CD4-positive, alpha-beta T cell (primary cell): Measurements from ENCODE around the gene RALY. TPM values are rescaled to one million over a fixed set of nuclear protein-coding genes. Genes with fewer than 3 reads are reported as not detected.

ENCODE experiments used
- ATAC-seq: fragments of 200-7000 bp; cut with Tn5 transposase; one replicate; pipeline ENCODE4 v1.10.0; 2022; ENCODE audit warnings: mild to moderate bottlenecking; ENCODE audit not compliant: poor library complexity
- CTCF ChIA-PET: fragments of 350-600 bp; sonication (Branson Sonifier 250); formaldehyde crosslinking; loops from one replicate; lab custom pipeline; 2021; ENCODE audit warnings: antibody characterized with exemption, inconsistent platforms; lab: Charles Lee
- POLR2A ChIA-PET: fragments of 350-600 bp; sonication (Branson Sonifier 250); formaldehyde crosslinking; loops from one replicate; lab custom pipeline; 2021; ENCODE audit warnings: antibody characterized with exemption, inconsistent platforms; lab: Charles Lee
- DNase-seq, 14 experiments: peaks; one replicate each; pipeline ENCODE4 v3.0.0-alpha.2; 2013 to 2020; ENCODE audit warnings: mixed read lengths in 2 of 14
- H3K27ac ChIP-seq, 2 donors: one replicate each; pipeline versions ENCODE4 v1.5.1 to v1.7.0; 2013; ENCODE audit warnings: low read length in 2 of 2, low read depth in 1 of 2, mild to moderate bottlenecking in 1 of 2
- H3K27me3 ChIP-seq, 2 experiments: 1 replicate in 1 of 2; 2 replicates in 1 of 2; pipeline versions ENCODE4 v1.6.1 to v1.7.0; 2013; ENCODE audit warnings: low read length in 2 of 2, control low read depth in 1 of 2, mild to moderate bottlenecking in 1 of 2, moderate library complexity in 1 of 2; ENCODE audit not compliant: insufficient read depth in 2 of 2, control insufficient read depth in 1 of 2
- H3K36me3 ChIP-seq: one replicate; pipeline ENCODE4 v1.6.1; 2013; ENCODE audit warnings: low read length, control low read depth; ENCODE audit not compliant: insufficient read depth
- H3K4me1 ChIP-seq: one replicate; pipeline ENCODE4 v1.6.1; 2013; ENCODE audit warnings: low read length, control low read depth; ENCODE audit not compliant: insufficient read depth
- H3K4me3 ChIP-seq: one replicate; pipeline ENCODE4 v1.5.1; 2013; ENCODE audit warnings: mild to moderate bottlenecking, low read length, moderate library complexity
- H3K9me3 ChIP-seq, 2 experiments: 1 replicate in 1 of 2; 2 replicates in 1 of 2; pipeline versions ENCODE4 v1.6.1 to v1.7.0; 2013; ENCODE audit warnings: low read length in 2 of 2, mild to moderate bottlenecking in 2 of 2, control low read depth in 1 of 2, moderate library complexity in 1 of 2; ENCODE audit not compliant: control insufficient read depth in 1 of 2, insufficient read depth in 1 of 2
- H3K27ac Mint-ChIP-seq: one replicate; pipeline ENCODE4 v1.8.0; 2020; ENCODE audit warnings: mixed read lengths
- H3K27me3 Mint-ChIP-seq: one replicate; pipeline ENCODE4 v1.8.0; 2021; ENCODE audit warnings: mixed read lengths
- H3K36me3 Mint-ChIP-seq: one replicate; pipeline ENCODE4 v1.8.0; 2021; ENCODE audit warnings: low read depth, mixed read lengths
- H3K4me1 Mint-ChIP-seq: one replicate; pipeline ENCODE4 v1.8.0; 2021; ENCODE audit warnings: low read depth, mixed read lengths
- H3K4me3 Mint-ChIP-seq: one replicate; pipeline ENCODE4 v1.8.0; 2020; ENCODE audit warnings: mild to moderate bottlenecking, mixed read lengths
- H3K9me3 Mint-ChIP-seq: one replicate; pipeline ENCODE4 v1.8.0; 2020; ENCODE audit warnings: mixed read lengths
- intact Hi-C, 2 experiments: fragments of 100-400 bp; cut with DNase I in 1 of 2; cut with micrococcal nuclease in 1 of 2; formaldehyde crosslinking; loops; one replicate each; pipeline versions ENCODE4 v1.15.1 to v1.9.0; 2023 to 2025; cut with DNase I, micrococcal nuclease
- total RNA-seq, 174 experiments: library from RNA in 2 of 174; stranded (reverse) in 2 of 174; gene quantifications; one replicate each; pipeline ENCODE4 v1.2.3 and lab custom pipeline; 2021 to 2026
- TF ChIP-seq, protein P1 (sequence below): fragments of 200-600 bp; IDR thresholded peaks from one replicate; pipeline ENCODE4 v1.8.0; 2022; ENCODE audit warnings: antibody characterized with exemption, mild to moderate bottlenecking

Gene RALY
- total RNA-seq, 2 experiments from 2014 or later: 112 TPM

DNA sequence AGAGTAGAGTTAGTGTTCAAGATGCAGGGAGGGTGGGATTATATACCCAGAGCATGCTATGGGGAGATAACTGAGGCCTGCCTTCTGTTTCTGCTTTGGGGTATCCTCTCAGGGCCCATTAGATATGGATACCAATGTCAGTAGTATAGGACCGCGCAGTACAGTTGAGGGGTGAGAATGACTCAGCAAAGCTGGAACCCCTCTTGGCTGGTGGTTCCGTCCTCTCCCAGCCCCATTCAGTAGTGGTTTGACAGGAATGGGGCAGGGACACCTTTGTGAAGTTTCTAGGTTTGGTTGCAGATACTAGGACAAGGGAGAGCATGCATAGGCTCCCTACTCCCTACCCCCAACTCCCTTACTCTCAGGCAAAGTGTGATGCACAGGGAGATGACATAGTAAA is 70.6 kb downstream of the RALY start:
- Mint-ChIP-seq H3K27ac (peak overlapping the region; percentile 78), H3K4me3 (no peak overlapping the region), H3K27me3 (no peaks in the 10 kb centered on the region), H3K4me1 (peaks cover 81% of the 10 kb centered on the region), H3K36me3 (peaks cover 40% of the 10 kb centered on the region), H3K9me3 (no peaks in the 10 kb centered on the region)
- Histone ChIP-seq H3K9me3 (no peaks in the 10 kb centered on the region), H3K27ac (no peak overlapping the region), H3K27me3 (no peaks in the 10 kb centered on the region), H3K36me3 (peaks cover 37% of the 10 kb centered on the region), H3K4me3 (no peak overlapping the region), H3K4me1 (peaks cover 13% of the 10 kb centered on the region)
- intact Hi-C loops: no loop called here
- DNase-seq (no peak), ATAC-seq (no peak)
- TF ChIP-seq, protein P1, sequence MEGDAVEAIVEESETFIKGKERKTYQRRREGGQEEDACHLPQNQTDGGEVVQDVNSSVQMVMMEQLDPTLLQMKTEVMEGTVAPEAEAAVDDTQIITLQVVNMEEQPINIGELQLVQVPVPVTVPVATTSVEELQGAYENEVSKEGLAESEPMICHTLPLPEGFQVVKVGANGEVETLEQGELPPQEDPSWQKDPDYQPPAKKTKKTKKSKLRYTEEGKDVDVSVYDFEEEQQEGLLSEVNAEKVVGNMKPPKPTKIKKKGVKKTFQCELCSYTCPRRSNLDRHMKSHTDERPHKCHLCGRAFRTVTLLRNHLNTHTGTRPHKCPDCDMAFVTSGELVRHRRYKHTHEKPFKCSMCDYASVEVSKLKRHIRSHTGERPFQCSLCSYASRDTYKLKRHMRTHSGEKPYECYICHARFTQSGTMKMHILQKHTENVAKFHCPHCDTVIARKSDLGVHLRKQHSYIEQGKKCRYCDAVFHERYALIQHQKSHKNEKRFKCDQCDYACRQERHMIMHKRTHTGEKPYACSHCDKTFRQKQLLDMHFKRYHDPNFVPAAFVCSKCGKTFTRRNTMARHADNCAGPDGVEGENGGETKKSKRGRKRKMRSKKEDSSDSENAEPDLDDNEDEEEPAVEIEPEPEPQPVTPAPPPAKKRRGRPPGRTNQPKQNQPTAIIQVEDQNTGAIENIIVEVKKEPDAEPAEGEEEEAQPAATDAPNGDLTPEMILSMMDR: no peak
- CTCF ChIA-PET: no interaction called here
- POLR2A ChIA-PET: no interaction called here

DNA sequence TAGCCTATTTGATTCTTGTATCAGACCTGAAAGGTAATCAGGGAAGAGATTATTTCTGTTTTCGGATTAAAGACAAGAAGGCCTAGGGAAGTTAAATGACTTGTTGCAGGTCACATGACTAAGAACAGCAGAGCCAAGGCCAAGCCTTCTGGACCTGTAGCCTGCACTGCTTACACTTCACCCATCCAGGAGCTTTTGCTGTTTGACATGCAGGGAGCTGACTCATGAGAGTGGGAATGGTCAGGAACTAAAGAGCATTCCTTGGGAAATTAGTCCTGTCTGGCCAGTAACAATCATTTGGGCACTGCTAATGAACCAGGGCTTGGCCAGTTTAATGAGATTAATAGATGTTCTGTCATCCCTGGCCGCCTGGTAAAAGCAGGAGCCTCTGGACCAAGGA is 71.5 kb downstream of the RALY start:
- CTCF ChIA-PET: interaction anchor here (0.5 to 0.7 kb wide), 2 partner anchors 16 to 47 kb away, joined by 3 read pairs; no protein-coding TSS in a partner anchor
- H3K4me3 Mint-ChIP-seq: no peak overlapping the region
- H3K27ac ChIP-seq: no peak overlapping the region
- peak overlapping the region; percentile 78 for H3K27ac Mint-ChIP-seq
- no peaks in the 10 kb centered on the region for H3K27me3 ChIP-seq
- no peaks in the 10 kb centered on the region for H3K9me3 Mint-ChIP-seq
- peaks cover 34% of the 10 kb centered on the region for H3K36me3 ChIP-seq
- no peaks in the 10 kb centered on the region for H3K9me3 ChIP-seq
- ATAC-seq (no peak), DNase-seq (no peak)
- POLR2A ChIA-PET: no interaction called here
- H3K4me1 ChIP-seq: peaks cover 15% of the 10 kb centered on the region
- peaks cover 36% of the 10 kb centered on the region for H3K36me3 Mint-ChIP-seq
- TF ChIP-seq, protein P1: no peak
- no peak overlapping the region for H3K4me3 ChIP-seq
- peaks cover 81% of the 10 kb centered on the region for H3K4me1 Mint-ChIP-seq
- intact Hi-C loops: no loop called here
- no peaks in the 10 kb centered on the region for H3K27me3 Mint-ChIP-seq

DNA sequence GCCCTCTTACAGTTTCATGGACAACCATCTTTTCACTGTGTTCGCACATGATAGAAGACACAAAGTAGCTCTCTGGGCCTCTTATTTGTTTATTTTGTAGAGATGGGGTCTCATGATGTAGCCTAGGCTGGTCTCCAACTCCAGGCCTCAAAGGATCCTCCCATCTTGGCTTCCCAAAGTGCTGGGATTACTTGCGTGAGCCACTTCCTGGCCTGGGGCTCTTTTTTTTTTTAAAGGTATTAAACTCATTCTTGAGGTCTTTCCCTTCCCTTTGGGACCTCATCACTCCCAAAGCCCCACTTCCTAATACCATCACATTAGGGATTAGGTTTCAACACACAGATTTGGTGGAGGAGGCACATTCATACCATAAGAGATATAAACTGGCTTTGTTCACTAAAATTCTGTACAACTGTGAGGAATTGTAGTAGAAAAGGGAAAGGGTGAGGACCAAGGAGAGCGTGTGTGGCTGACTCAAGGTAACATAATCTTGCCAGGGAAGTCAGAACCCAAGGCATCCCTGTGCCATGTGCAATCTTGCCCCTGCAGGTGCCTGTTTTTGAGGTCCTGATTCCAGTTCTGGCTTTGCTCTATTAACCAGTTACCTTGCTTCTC is 72.9 kb downstream of the RALY start:
- Mint-ChIP-seq H3K27ac (peak overlapping the region; percentile 78), H3K4me3 (no peak overlapping the region), H3K9me3 (no peaks in the 10 kb centered on the region), H3K27me3 (no peaks in the 10 kb centered on the region), H3K4me1 (peaks cover 69% of the 10 kb centered on the region), H3K36me3 (peaks cover 40% of the 10 kb centered on the region)
- H3K4me1 ChIP-seq: peaks cover 15% of the 10 kb centered on the region
- ATAC-seq: no peak
- POLR2A ChIA-PET: no interaction called here
- peaks cover 33% of the 10 kb centered on the region for H3K36me3 ChIP-seq
- CTCF ChIA-PET: no interaction called here
- TF ChIP-seq, protein P1: no peak
- no peak overlapping the region for H3K4me3 ChIP-seq
- H3K27ac ChIP-seq: no peak overlapping the region
- no peaks in the 10 kb centered on the region for H3K9me3 ChIP-seq
- H3K27me3 ChIP-seq: no peaks in the 10 kb centered on the region
- intact Hi-C loops: no loop called here
- no peak for DNase-seq
